Stimulated activated naive B cell treated with anti-CD40 and anti-IgM and Interleukin-4, amounts not matched to agents 10 μg/mL and 1 μg/mL and 100 μg/mL, for 72 hours (primary cell): ENCODE measurements around the gene LSR.
"Not testable (repeated sequence)": the region's sequence is repeated elsewhere in the genome, so short reads cannot be mapped to it uniquely, and the experiment has no call there.

ENCODE experiments used
- ATAC-seq, 2 donors: fragments of 150-1000 bp; cut with Tn5 transposase; replicated peaks; 2 replicates each; pipeline ENCODE4 v1.10.0; 2021; ENCODE audit warnings: moderate library complexity in 1 of 2
- DNase-seq: peaks from one replicate; pipeline ENCODE4 v3.0.0; 2021
- H3K27ac Mint-ChIP-seq: one replicate; pipeline ENCODE4 v1.8.0; 2022; ENCODE audit warnings: mild to moderate bottlenecking, mixed read lengths
- H3K27me3 Mint-ChIP-seq, 2 donors: one replicate each; pipeline ENCODE4 v1.8.0; 2022; ENCODE audit warnings: mixed read lengths in 2 of 2
- H3K36me3 Mint-ChIP-seq, 2 donors: one replicate each; pipeline ENCODE4 v1.8.0; 2022; ENCODE audit warnings: mixed read lengths in 2 of 2, mild to moderate bottlenecking in 1 of 2
- H3K4me1 Mint-ChIP-seq, 2 donors: one replicate each; pipeline ENCODE4 v1.8.0; 2022; ENCODE audit warnings: mixed read lengths in 2 of 2, mild to moderate bottlenecking in 1 of 2
- H3K4me3 Mint-ChIP-seq, 2 donors: one replicate each; pipeline ENCODE4 v1.8.0; 2022; ENCODE audit warnings: mild to moderate bottlenecking in 2 of 2, mixed read lengths in 2 of 2, moderate library complexity in 1 of 2
- H3K9me3 Mint-ChIP-seq, 2 donors: one replicate each; pipeline ENCODE4 v1.8.0; 2022; ENCODE audit warnings: mixed read lengths in 2 of 2, mild to moderate bottlenecking in 1 of 2

The LSR gene

DNA sequence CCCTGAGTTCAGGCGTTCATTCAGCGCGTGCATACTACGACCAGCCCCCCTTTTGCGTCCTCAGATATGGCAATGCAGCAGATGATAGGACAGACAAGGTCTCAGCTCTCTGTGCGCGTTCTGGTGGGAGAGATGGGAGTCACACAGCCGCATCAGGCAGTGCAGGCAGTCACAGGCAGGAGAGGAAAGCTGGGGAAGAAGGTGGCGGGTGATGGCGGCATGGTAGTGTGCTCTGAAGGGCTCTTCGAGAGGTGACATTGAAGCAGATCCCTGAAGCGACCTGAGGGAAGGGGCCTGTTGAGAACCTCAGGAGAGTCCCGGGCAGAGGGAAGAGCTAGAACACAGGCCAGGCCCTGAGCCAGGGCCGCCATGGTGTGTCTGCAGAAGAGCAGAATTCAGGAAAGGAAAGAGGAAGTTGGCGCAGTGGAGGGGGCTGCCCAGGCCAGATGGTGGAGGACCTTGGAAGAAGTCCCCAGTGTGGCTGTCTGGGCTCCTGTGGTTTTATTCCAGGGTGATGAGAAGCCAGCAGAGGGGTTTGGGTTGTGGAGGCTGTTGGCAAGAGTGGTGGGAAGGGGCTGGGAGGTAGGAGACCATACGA, 23.4 kb downstream of the LSR start:
- peak overlapping the region; percentile 68 for H3K4me3 Mint-ChIP-seq
- ATAC-seq (no peak), DNase-seq (no peak)
- H3K27me3 Mint-ChIP-seq, result no peaks in the 10 kb centered on the region
- peaks cover 28 to 59% of the 10 kb centered on the region in 2 donors for H3K4me1 Mint-ChIP-seq
- no peaks in the 10 kb centered on the region for H3K9me3 Mint-ChIP-seq
- peak overlapping the region; percentile 87 for H3K27ac Mint-ChIP-seq
- peaks cover 55 to 71% of the 10 kb centered on the region in 2 donors for H3K36me3 Mint-ChIP-seq

DNA sequence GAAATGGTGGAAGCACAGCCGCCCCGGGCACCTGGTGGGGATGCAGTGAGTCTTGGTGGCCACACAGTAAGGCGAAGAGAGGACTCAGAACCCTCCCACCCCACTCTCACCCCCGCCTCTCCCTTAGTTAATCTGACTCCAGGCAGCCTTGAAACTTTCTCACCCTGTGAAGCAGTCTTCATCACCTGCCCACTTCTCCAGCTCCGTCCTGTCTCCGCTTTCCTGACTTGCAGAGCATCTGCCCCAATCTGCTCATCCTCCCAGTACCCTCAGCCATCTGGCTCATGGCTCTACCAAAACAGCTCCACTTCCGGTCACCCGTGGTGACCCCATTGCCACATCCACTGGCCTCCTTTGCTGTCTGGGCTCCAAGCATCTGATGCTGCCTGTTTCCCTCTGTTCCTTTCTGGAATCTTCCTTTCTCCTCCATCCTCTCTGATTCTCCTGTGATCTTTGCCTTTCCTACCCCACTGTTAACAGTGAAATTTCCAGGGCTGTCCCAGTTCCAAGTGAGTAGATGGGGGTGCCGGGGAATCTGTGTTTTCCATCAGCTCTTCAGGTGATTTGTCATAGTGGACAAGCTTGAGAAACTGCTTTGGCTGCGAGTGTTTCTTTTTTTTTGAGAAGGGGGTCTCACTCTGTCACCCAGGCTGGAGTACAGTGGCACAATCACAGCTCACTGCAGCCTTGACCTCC, 24.3 kb downstream of the LSR start:
- Mint-ChIP-seq H3K4me3 (peak overlapping the region; percentile 7 to 13), H3K36me3 (peaks cover 54 to 73% of the 10 kb centered on the region in 2 donors)

DNA sequence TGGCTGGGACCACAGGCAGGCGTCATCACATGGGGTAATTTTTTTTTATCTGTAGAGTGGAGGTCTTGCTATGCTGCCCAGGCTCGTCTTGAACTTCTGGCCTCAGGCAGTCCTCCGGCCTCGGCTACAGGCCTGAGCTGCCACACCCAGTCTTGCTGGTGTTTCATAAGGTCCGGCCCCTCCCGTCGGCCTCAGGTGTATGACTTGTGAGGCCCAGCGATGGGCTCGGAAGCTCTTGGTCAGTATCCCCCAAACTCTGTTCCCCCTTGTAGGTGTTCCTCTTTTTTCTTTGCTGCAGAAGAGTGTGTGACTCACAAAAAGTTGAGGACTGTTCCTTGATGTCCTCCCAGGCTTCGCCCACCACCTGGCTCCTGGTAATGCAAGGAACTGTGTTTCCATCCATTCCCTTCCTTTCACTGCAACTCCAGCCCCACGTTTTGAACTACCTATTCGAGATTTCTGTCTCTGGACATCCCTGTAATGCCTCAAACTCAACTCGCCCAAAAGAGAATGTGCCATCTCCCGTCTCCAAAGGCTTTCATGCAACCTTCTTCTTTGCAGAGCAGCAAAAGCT, 25.0 kb downstream of the LSR start:
- no peak for DNase-seq
- Mint-ChIP-seq H3K4me3 (no peak overlapping the region), H3K9me3 (no peaks in the 10 kb centered on the region), H3K27me3 (no peaks in the 10 kb centered on the region), H3K36me3 (peaks cover 55 to 77% of the 10 kb centered on the region in 2 donors), H3K27ac (peak overlapping the region; percentile 42), H3K4me1 (peaks cover 27 to 57% of the 10 kb centered on the region in 2 donors)
- no peak for ATAC-seq

More for the DNA sequence above, 24.3 kb downstream of the LSR start:
- Mint-ChIP-seq H3K4me1 (peaks cover 27 to 57% of the 10 kb centered on the region in 2 donors), H3K27ac (peak overlapping the region; percentile 83), H3K9me3 (no peaks in the 10 kb centered on the region), H3K27me3 (no peaks in the 10 kb centered on the region)
- ATAC-seq (no peak), DNase-seq (no peak)

DNA sequence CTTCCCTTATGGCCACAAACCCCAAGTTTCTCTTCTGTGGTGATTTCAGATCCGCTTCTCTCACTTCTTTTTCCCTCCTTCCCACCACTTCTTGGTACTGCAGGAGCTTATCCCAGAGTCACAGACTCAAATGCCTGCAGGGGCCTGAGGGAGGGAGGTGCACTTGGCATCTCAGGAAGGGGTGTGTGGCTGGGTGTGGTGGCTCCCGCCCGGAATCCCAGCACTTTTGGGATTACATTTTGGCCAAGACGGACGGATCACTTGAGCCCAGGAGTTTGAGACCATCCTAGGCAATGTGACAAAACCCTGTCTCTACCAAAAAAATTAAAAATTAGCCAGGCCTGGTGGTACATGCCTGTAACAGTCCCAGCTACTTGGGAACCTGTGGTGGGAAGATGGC, 25.5 kb downstream of the LSR start:
- no peak overlapping the region for H3K4me3 Mint-ChIP-seq
- H3K27ac Mint-ChIP-seq, result no peak overlapping the region
- no peaks in the 10 kb centered on the region for H3K9me3 Mint-ChIP-seq
- DNase-seq (no peak), ATAC-seq (no peak)
- H3K27me3 Mint-ChIP-seq, result no peaks in the 10 kb centered on the region
- H3K4me1 Mint-ChIP-seq, result peaks cover 27 to 62% of the 10 kb centered on the region in 2 donors
- H3K36me3 Mint-ChIP-seq, result peaks cover 58 to 79% of the 10 kb centered on the region in 2 donors

DNA sequence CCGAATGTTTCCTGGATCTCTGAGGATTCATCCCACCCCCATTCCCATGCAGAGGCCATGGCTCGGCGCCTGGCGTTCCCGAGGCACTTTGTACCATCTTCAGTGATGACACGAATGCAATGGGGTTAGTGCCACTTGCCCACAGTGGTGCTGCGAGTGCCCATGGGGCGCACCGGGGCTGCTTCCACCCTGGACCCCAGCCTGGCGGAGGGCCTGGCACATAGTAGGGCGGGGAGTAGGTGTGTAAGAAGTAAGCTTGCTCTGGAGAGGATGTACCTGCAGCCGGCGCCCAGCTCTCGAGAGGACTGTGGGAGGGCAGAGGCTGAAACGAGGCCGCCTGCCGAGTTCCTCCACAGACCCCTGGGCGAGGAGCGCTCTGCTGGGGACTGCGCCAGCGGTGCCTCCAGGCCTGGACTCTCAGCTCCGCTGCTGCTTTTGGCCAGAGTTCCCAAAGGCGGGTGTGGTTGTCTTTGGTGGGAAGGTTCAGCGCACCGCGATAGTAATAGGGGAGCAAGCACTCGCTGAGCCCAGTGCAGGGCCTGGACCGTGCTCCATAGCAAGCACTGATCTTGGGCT, 28.0 kb downstream of the LSR start:
- Mint-ChIP-seq H3K27ac (no peak overlapping the region), H3K27me3 (no peaks in the 10 kb centered on the region), H3K36me3 (peaks cover 57 to 70% of the 10 kb centered on the region in 2 donors), H3K4me3 (no peak overlapping the region), H3K4me1 (peaks cover 32 to 70% of the 10 kb centered on the region in 2 donors), H3K9me3 (no peaks in the 10 kb centered on the region)
- no peak for DNase-seq
- ATAC-seq, result no peak

DNA sequence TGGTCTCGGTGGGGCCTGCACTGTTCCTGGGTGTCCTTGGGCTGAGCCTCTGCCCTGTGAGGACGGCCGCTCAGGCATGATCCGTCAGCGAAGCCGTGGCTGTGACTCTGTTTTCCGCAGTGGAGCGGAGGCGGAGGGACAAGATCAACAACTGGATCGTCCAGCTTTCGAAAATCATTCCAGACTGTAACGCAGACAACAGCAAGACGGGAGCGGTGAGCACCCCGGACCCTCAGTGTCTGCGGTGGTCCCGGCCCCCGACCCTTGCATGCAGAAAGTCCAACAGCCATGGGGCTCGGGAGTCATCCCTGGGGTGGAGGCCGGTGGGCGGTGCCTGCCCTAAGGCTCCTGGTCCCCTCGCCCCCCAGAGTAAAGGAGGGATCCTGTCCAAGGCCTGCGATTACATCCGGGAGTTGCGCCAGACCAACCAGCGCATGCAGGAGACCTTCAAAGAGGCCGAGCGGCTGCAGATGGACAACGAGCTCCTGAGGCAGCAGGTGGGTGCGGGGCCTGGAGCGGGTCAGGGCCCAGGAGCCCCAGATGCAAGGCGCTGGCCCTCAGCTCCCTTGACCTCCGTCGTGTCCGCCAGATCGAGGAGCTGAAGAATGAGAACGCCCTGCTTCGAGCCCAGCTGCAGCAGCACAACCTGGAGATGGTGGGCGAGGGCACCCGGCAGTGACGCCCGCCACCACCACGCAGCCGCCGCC, 29.9 kb downstream of the LSR start:
- peaks cover 44 to 52% of the 10 kb centered on the region in 2 donors for H3K36me3 Mint-ChIP-seq
- no peak overlapping the region for H3K4me3 Mint-ChIP-seq
- DNase-seq (no peak), ATAC-seq (no peak)
- H3K27ac Mint-ChIP-seq, result no peak overlapping the region
- H3K9me3 Mint-ChIP-seq, result no peaks in the 10 kb centered on the region
- H3K27me3 Mint-ChIP-seq, result no peaks in the 10 kb centered on the region
- H3K4me1 Mint-ChIP-seq, result peaks cover 36 to 70% of the 10 kb centered on the region in 2 donors

DNA sequence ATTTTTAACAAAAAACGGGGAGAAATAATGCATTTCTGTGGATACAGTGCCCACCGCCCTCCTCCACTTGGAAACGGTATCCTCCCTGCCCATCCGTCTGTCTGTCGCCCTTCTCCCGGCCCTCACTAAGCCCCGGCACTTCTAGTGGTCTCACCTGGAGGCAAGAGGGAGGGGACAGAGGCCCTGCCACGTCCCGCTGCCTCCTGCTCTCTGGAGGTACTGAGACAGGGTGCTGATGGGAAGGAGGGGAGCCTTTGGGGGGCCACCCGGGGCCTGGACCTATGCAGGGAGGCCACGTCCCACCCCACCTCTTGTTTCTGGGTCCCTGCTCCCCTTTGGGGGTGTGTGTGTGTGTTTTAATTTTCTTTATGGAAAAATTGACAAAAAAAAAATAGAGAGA, 30.6 kb downstream of the LSR start:
- Mint-ChIP-seq H3K27me3 (no peaks in the 10 kb centered on the region), H3K4me3 (no peak overlapping the region), H3K36me3 (peaks cover 38 to 46% of the 10 kb centered on the region in 2 donors), H3K4me1 (peaks cover 32 to 67% of the 10 kb centered on the region in 2 donors), H3K9me3 (no peaks in the 10 kb centered on the region), H3K27ac (no peak overlapping the region)
- DNase-seq (no peak), ATAC-seq (no peak)

DNA sequence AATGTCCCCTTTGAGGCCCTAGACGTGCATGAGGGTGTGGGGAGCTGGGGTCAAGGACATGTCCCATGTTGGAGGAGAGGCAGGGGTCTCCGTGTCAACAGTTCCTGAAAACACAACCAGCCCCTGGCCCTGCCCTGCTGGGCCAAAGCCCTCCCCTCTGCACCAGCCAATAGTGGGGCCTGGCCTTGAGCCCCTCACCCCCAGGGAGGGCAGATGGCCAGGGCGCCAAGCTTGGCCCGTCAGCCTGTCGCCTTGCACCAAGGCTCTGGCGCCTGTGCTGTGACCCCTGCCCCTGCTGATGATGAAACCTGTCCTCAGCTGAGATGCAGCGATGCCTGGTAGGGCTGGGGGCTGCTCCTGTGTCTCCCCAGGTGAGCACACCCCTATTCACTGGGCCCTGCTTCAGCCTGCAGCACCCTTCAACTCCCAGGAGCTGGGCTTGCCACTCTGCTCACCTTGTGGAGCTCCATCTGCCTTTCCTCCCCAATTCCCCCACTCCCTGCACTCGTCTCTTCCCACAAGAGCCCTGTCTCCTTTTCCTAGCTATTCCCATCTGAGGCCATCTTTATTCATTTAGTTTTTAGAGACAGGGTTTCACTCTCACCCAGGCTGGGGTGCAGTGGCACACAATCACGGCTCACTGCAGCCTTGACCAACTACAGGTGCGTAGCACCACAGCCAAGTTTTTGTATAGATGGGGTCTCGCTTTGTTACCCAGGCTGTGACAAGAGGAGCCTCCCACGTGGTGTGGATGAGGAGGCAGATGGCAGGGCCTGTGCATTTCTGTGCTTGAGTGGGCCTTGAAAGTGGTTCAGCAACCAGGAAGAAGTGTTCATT, 31.4 kb downstream of the LSR start:
- no peaks in the 10 kb centered on the region for H3K27me3 Mint-ChIP-seq
- peak overlapping the region in 1 of 2 donors; percentile 12 for H3K4me3 Mint-ChIP-seq
- no peaks in the 10 kb centered on the region for H3K9me3 Mint-ChIP-seq
- ATAC-seq, result peak; percentile 21 to 58
- H3K27ac Mint-ChIP-seq, result no peak overlapping the region
- H3K36me3 Mint-ChIP-seq, result peaks cover 33 to 39% of the 10 kb centered on the region in 2 donors
- no peak for DNase-seq
- H3K4me1 Mint-ChIP-seq, result peaks cover 32 to 66% of the 10 kb centered on the region in 2 donors

DNA sequence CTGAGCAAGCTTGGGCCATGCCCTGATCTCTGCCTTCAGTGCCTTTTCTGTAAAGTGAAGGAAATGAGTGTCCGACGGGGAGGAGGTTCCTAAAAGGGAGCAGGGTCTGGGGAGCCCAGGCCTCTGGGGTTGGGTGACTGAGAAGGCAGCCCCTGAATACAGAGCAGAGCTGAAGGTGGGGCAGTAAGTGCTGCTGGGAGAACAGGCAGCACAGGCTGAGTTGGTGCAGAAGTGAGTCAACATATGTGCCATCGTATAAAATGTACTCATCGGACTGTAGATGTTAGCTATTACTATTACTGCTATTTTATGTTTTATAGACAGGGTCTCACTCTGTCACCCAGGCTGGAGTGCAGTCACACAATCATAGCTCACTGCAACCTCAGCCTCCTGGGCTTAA, 32.5 kb downstream of the LSR start:
- H3K27ac Mint-ChIP-seq, result peak overlapping the region; percentile 17
- no peaks in the 10 kb centered on the region for H3K27me3 Mint-ChIP-seq
- peak overlapping the region in 1 of 2 donors; percentile 14 for H3K4me3 Mint-ChIP-seq
- peaks cover 26 to 29% of the 10 kb centered on the region in 2 donors for H3K36me3 Mint-ChIP-seq
- H3K4me1 Mint-ChIP-seq, result peaks cover 32 to 64% of the 10 kb centered on the region in 2 donors
- no peak for DNase-seq
- peak; percentile 19 to 34 for ATAC-seq
- no peaks in the 10 kb centered on the region for H3K9me3 Mint-ChIP-seq

DNA sequence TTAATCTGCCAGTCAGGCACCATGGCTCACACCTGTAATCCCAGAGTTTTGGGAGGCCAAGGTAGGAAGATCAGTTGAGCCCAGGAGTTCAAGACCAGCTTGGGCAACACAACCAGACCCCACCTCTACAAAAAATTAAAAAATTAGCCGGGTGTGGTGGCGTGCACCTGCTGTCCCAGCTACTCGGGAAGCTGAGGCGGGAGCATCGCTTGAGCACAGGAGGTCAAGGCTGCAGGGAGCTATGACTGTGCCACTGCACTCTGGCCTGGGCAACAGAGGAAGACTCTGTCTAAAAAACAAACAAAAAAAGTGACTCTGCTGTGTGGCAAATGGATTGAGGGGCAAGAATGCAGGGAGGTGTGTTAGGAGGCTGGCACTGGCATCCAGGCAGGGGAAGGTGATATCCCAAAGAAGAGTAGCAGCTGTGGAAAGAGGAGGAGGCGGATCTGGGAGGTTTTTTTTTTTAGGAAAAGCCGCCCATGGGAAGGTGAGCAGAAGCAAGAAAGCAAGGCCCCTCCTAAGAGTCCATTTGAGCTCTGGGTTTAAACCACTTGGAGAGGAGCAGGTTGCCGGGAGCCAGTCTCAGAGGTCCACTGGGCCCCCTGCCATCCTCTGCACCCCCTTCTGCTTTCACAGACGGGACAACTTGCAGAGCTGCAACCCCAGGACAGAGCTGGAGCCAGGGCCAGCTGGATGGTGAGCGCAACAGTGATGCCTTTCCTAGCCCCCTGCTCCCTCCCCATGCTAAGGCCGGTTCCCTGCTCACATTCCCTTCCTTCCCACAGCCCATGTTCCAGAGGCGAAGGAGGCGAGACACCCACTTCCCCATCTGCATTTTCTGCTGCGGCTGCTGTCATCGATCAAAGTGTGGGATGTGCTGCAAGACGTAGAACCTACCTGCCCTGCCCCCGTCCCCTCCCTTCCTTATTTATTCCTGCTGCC, 35.6 kb downstream of the LSR start:
- Mint-ChIP-seq H3K27ac (no peak overlapping the region), H3K9me3 (no peaks in the 10 kb centered on the region), H3K27me3 (no peaks in the 10 kb centered on the region), H3K36me3 (peaks cover 6 to 7% of the 10 kb centered on the region in 2 donors), H3K4me3 (no peak overlapping the region), H3K4me1 (peaks cover 33 to 55% of the 10 kb centered on the region in 2 donors)
- no peak for DNase-seq
- no peak for ATAC-seq

DNA sequence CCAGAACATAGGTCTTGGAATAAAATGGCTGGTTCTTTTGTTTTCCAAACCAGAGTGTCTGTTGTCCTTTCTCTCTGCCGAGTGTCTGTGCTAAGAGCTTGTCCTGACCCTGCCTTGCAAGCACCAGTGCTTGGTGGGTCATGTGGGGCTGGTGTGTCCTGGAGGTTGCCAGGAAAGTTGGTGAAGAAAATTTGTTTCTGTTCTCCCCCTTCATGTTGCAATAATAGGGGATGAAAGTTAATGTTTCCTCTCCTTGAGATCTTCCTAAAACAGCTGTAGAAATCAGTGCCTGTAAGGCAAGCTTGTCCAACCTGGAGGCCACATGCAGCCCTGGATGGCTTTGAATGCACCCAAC, 36.3 kb downstream of the LSR start:
- Mint-ChIP-seq H3K9me3 (no peaks in the 10 kb centered on the region), H3K36me3 (peaks cover 5% of the 10 kb centered on the region in 2 donors), H3K4me3 (no peak overlapping the region), H3K27ac (no peak overlapping the region), H3K4me1 (peaks cover 33 to 48% of the 10 kb centered on the region in 2 donors), H3K27me3 (no peaks in the 10 kb centered on the region)
- DNase-seq (no peak), ATAC-seq (no peak)

DNA sequence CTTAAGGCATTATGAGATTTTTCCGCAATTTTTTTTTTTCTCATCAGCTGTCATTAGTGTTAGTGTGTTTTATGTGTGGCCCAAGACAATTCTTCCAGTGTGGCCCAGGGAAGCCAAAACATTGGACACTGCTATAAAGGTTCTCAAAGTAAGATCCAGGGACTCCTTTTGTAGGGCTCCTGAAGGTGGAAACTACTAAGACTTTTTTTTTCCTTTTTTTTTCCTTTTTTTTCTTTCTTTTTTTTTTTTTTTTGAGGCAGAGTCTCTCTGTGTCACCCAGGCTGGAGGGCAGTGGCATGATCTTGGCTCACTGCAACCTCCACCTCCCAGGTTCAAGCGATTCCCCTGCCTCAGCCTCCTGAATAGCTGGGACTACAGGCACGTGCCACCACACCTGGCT, 36.7 kb downstream of the LSR start:
- not testable (repeated sequence) for H3K9me3 Mint-ChIP-seq, H3K27ac Mint-ChIP-seq, ATAC-seq, DNase-seq, H3K36me3 Mint-ChIP-seq, H3K27me3 Mint-ChIP-seq, H3K4me3 Mint-ChIP-seq
- H3K4me1 Mint-ChIP-seq, result peaks cover 29 to 48% of the 10 kb centered on the region in 2 donors

DNA sequence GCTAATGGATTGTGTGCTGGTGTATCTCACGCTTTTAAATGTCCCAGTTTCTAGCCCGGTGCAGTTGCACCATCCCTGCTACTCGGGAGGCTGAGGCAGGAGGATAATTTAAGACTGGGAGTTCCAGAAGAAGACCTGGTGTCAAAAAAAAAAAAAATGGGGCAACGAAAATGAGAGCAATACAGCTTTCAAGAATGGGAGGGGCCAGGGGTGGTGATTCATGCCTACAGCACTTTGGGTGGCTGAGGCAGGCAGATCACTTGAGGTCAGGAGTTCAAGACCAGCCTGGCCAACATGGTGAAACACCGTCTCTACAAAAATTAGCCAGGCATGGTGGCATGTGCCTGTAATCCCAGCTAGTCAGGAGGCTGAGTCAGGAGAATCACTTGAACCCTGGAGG, 37.3 kb downstream of the LSR start:
- ATAC-seq, H3K27ac Mint-ChIP-seq, H3K4me3 Mint-ChIP-seq, H3K27me3 Mint-ChIP-seq, DNase-seq, H3K9me3 Mint-ChIP-seq, H3K36me3 Mint-ChIP-seq: not testable (repeated sequence)
- peaks cover 25 to 46% of the 10 kb centered on the region in 2 donors for H3K4me1 Mint-ChIP-seq
